ENCODE data around the gene KAZN.
A peak's percentile ranks its signal among the peaks of the same experiment; 100 is the strongest.

KAZN gene

DNA sequence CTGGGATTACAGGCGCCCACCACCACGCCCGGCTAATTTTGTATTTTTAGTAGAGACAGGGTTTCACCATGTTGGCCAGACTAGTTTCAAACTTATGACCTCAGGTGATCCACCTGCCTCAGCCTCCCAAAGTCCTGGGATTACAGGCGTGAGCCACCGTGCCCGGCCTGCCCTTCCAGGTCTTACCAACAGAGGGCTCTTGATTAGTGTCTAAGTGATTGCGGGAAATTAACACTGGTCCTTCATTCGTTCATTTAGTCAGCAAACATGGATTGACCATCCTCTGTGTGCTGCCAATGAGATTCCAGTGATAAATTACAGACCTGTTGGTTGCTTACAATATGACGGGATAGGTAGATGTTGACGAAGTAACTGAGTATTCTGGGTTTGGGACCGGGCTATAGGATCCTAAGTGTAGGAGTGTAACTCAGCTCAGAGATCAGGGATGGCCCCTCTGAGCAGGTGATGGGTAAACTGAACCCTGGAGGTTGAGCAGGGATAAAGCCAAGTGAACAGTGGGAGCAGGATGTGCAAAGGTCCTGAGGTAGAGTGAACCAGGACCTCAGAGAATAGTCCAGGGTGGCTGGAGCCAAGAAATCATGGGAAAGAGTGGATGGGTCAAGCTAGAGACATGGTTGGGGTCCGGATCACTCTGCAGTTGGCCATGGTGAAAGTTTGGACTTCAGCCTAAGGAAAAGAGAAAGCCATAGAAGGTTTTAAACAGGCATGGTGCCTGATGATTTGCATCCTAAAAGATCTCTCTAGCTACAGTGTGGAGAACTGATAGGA lies 171.2 kb downstream of the KAZN start:
- DNase-seq (ENCODE audit: low read depth in 2 of 2): no peak

GRCh38 chr1:14773396-14774025 lies 175.0 kb downstream of the KAZN start:
- no peak for DNase-seq (ENCODE audit: low read depth in 2 of 2)

DNA sequence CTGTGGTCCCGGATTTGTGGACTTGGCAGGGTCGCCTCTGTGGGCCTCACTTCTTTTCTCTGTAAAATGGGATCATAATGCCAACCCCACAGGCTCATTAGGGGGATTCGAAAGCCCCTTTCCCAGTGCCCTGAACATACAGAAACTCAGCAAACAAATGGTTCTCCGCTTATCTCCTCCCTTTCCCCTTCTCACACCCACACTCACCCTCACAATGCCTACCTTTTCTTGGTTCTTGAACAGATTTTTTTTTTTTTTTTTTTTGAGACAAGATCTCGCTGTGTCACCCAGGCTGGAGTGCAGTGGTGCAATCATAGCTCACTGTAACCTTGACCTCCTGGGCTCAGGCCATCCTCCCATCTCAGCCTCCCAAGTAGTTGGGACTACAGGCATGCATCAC lies 175.7 kb downstream of the KAZN start:
- no peak for DNase-seq (ENCODE audit: low read depth in 2 of 2)

- DNase-seq (ENCODE audit: low read depth in 2 of 2): no peak
Observed at GRCh38 chr1:14774988-14775387, 176.5 kb downstream of the KAZN start.

- DNase-seq (ENCODE audit: low read depth in 2 of 2): no peak
Observed at GRCh38 chr1:14775434-14775833, 176.9 kb downstream of the KAZN start.

DNA sequence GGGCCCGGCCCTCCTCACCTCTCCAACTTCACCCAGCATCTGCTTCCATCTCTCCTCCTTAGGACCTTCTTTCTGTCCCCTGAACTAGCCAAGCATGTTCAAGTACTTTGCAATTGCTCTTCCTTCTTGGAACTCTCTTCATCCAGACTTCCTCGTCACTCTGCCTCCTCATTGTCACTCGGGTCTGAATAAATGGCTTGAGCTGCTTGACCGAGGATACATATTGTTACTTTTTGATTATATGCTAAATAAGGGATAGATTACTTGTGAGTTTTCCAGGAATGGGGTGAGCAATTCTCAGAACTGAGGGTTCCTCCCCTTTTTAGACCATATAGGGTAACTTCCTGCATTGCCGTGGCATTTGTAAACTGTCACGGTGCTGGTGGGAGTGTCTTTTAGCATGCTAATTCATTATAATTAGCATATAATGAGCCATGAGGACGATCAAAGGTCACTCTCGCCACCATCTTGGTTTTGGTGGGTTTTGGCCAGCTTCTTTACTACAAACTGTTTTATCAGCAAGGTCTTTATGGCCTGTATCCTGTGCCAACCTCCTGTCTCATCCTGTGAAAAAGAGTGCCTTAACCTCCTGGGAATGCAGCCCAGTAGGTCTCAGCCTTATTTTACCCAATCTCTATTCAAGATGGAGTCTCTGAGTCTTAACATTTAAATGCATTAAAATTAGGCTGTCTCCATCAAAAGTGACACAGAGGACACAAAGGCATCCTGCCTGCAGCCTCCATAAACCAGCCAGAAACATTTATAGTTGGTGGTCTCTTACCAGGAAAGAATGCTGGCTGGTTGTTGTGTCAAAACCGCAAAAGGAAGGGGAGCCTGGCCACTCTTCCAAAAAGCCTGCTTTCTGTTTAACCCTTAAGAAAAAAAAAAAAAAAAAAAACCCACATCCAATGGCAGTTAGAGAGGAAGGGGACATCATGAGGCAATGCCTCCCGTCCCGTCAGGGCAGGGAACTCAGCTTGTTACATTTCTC lies 179.3 kb downstream of the KAZN start:
- no peak for DNase-seq (ENCODE audit: low read depth in 2 of 2)

GRCh38 chr1:14778541-14778897 lies 180.0 kb downstream of the KAZN start:
- DNase-seq (ENCODE audit: low read depth in 2 of 2): no peak

DNA sequence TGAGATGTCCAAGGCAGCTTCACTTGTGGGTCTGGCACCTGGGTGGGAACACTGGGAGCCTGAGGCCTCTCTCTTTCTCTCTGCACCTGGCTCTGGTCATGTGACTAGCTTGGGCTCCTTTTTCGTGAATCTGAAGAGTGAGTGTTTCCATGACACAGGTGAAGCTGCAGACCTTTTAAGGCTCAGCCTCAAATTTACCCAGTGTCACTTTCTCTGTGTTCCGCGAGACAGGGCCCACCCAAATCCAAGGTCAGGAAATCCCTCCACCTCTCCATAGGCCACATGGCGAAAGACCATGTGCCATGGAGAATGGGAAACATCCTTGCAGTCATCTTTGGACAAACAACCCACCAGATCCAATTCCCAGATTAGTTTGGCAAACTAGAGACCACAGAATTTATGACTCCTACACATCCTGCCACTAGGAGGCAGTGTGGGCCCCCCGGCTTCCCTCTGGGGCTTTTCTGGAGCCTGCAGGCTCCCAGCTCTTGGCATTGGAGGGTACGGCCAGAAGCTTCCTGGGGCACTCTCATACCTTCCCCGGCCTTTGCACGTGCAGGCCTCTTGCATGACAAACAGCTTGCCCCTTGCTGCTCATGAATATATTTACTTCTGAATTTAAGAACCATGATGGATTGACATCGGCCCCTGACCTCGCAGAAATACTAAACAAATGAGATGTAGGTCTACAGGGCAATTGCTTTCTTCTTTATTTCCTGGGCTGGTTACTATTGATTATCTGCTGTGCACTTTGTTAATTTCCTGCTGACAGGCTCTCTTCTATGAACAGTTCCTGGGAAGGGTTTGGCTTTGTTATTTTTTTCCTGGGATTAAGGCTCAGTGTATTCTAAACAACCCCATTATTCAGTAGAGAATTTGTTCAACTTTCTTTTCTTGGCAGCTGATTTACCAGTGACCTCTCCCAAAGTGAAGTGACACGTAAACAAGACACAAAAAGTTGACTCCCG lies 180.7 kb downstream of the KAZN start:
- DNase-seq (ENCODE audit: low read depth in 2 of 2): peak in 1 of 2 donors; percentile 18

DNA sequence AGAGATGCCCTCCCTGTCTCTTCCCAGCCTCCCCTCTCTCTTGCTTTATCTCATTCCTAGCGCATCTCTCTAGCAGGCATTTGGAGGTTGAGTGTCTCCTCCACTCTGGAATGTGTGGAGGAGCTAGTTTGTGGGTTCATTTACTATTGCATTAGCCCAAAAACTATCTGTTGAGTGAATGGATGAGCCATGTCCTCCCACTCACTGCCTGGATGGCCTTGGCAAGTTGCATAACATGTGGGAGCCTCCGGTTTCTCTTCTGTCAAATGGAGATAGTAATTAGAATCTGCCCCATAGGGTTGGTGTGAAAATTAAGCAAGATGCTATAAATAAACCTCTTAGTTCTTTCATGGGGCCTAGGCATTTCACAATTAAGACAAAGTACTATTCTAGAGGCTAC lies 181.8 kb downstream of the KAZN start:
- DNase-seq (ENCODE audit: low read depth in 2 of 2): no peak

DNA sequence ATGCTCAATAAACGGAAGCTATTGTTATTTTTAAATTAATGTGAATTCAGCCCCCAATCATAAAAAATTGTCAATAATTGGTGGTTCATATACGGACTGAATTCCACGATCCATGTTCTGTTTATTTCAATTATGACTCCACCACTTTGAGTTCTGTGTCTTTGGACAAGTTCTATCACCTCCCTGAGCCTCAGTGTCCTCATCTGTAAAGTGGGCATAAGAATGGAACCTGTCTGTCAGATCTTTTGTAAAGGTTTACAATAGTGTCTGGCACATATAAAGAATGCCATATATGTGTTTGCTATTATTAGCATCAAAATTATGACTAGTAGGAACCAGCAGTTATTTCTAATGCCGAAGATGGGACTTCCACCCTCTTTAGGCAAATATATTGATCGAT lies 183.3 kb downstream of the KAZN start:
- no peak for DNase-seq (ENCODE audit: low read depth in 2 of 2)

GRCh38 chr1:14782741-14783591 lies 184.5 kb downstream of the KAZN start:
- DNase-seq (ENCODE audit: low read depth in 2 of 2): no peak

DNA sequence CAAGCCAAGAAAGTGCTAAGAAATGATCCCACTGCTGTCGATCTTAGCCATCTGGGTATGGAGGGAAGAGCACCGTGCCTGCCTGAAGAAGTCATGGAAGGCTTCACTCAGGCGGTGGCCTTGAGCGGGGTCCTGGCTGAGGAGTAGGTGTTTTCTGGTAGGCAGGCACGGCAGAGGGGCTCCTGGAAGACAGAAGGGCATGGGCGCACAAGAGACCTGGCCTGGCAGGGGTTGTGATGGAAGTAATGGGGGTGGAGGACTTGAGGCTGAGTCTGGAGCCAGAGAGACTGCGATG lies 185.1 kb downstream of the KAZN start:
- DNase-seq (ENCODE audit: low read depth in 2 of 2): no peak

DNA sequence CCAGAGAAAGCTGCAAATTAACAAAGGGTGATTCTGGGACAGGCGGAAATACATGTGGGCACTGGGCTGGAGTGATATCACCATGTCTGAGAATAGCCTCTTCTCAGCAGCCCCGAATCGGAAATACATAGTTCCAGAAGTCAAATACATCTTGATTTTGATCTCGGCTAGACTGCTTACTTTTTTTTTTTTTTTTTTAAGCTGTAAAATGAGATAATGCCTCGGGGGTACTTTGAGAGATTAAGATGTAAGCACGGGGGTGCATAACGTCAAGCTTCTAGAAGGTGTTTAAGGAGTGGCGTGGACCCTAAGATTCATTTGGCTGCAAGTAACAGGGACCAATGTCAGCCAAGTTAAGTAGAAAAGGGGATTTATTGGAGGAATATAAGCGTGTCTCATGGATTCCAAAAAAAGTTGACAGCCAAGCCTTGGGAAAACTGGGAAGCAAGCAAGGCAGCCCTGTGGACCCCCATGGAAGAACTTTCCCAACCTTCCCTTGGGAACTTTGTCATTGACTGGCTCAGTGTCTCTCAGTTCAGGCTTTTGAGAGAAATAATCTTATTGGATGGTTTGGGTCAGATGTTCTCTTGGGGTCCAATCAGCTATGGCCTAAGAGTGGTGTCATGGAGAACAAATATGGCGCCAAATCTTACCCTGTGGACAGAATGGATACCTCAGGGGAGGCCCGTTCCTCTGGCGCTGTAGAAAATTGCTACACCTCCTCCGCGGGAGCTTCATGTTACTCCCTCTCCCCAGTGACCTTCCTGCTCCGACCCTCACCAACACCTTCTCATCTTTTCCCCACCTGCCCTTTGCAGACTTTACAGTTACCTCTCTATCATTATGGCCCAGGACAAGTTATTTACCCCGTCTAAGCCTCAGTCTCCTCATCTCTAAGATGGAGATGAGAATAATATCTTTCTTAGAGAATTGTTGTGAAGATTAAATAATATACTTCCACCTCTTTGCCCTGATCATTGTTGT lies 186.6 kb downstream of the KAZN start:
- no peak for DNase-seq (ENCODE audit: low read depth in 2 of 2)

GRCh38 chr1:14786109-14786675 lies 187.7 kb downstream of the KAZN start:
- no peak for DNase-seq (ENCODE audit: low read depth in 2 of 2)

DNA sequence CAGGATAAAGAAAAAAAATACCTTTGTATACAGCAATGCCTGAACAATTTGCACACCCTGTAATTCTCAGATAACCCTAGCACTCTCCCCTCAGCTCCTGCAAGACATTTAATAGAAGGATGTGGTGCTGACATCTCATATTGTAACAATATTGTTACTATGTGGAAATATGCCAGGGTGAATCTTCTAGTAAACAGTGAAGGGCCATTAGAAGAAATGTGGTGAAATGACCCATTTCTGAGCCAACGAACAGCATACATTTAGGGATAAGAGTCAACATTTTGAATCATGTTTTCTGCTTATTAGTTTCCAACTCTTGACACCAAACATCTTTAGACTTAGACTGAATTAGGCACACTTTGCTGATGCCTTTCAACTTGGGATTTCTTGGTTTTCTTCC lies 188.2 kb downstream of the KAZN start:
- DNase-seq (ENCODE audit: low read depth in 2 of 2): no peak

GRCh38 chr1:14787604-14788003 lies 189.1 kb downstream of the KAZN start:
- DNase-seq (ENCODE audit: low read depth in 2 of 2): no peak

DNA sequence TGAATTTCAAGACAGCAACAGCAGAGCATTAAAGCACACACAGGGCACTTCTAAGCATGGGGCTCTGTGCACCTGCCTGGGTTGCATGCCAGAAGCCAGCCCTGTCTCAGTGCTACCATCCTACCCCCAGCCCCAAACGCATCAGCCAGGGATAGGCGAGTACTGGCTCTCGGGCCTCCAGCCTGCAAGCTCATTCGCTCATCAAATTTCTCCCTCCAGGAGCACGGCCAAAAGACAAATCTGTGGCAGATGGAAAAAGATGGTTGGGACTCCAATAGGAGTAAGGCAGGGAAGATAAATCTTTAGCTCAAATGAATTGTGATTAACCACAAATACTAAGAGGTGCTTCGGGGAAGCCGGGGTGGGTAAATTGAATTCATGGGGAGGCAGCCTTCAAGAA lies 189.6 kb downstream of the KAZN start:
- no peak for DNase-seq (ENCODE audit: low read depth in 2 of 2)

DNA sequence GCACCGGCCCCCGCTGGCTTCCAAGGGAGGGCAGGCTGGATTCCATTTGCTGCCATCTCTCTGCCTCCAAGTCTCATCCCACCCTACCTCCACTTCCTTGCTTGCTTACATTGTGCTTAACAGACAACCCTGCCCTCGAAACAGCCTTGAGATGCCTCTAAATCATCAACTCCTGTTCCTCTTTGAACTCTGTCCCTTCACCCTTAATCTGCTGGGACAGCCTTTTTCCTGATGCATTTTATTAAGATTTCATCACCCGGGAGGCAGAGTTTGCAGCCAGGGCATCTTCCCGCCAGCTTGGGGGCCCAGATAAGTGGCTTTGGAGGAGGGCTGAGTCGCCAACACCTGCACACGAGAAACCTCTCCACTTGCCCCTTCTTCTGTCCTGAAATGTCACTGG lies 192.5 kb downstream of the KAZN start:
- no peak for DNase-seq (ENCODE audit: low read depth in 2 of 2)

GRCh38 chr1:14791654-14792053 lies 193.2 kb downstream of the KAZN start:
- no peak for DNase-seq (ENCODE audit: low read depth in 2 of 2)

All from stimulated activated CD4-positive, alpha-beta T cell treated with anti-CD3 and anti-CD28 coated beads, Interleukin-15, amount 100 ng/mL, for 48 hours (primary cell).